NT2/D1 (cell line): ENCODE data around the gene UNC45A.

Experiments
- SUZ12 ChIP-seq: IDR thresholded peaks from 2 replicates; pipeline ENCODE4 v1.6.1; 2011; ENCODE audit not compliant: insufficient read length, insufficient read depth; ENCODE audit errors: extremely low read depth
- YY1 ChIP-seq: IDR thresholded peaks from 2 replicates; pipeline ENCODE4 v1.6.1; 2011; ENCODE audit not compliant: insufficient read length, insufficient read depth

GRCh38 chr15:90979582-90979981 is 44.5 kb downstream of the UNC45A start:
- no peak for TF ChIP-seq YY1
- TF ChIP-seq SUZ12, result no peak
